ENCODE measurements around the gene VAT1L.

- no peak for TF ChIP-seq EZH2phosphoT487 (IDR thresholded peaks at IDR 0.05; ENCODE audit: borderline replicate concordance, low read depth)
- no peak for TF ChIP-seq CTCF (IDR thresholded peaks at IDR 0.05)
- no peak for TF ChIP-seq RCOR1 (IDR thresholded peaks at IDR 0.05; ENCODE audit: low read length)
- no peak for TF ChIP-seq RFX5 (IDR thresholded peaks at IDR 0.05; ENCODE audit: low read length)
- TF ChIP-seq NRF1 (IDR thresholded peaks at IDR 0.05; ENCODE audit: low read depth, low read length): no peak
- no peak for TF ChIP-seq USF1 (IDR thresholded peaks at IDR 0.05; ENCODE audit: borderline replicate concordance, low read depth)
Measured at GRCh38 chr16:77986011-77986740, 197.8 kb downstream of the VAT1L start.
